GM19467 (cell line): Measurements from ENCODE around the gene SZRD1.

ENCODE experiments used
- ATAC-seq: cut with Tn5 transposase; IDR thresholded peaks from one replicate; pipeline ENCODE4 v1.9.1; 2021; ENCODE audit warnings: mild to moderate bottlenecking, moderate library complexity; ENCODE audit not compliant: unreplicated experiment

SZRD1 gene

GRCh38 chr1:16367258-16367967, 371 bp downstream of the SZRD1 start:
- ATAC-seq, result peak; percentile 44

- ATAC-seq, result no peak
Observed at GRCh38 chr1:16367968-16368890, 1.2 kb downstream of the SZRD1 start.

GRCh38 chr1:16369821-16370220, 2.8 kb downstream of the SZRD1 start:
- no peak for ATAC-seq

GRCh38 chr1:16371725-16372124, 4.7 kb downstream of the SZRD1 start:
- ATAC-seq, result no peak

- ATAC-seq, result no peak
Observed at GRCh38 chr1:16372535-16373285, 5.7 kb downstream of the SZRD1 start.

DNA sequence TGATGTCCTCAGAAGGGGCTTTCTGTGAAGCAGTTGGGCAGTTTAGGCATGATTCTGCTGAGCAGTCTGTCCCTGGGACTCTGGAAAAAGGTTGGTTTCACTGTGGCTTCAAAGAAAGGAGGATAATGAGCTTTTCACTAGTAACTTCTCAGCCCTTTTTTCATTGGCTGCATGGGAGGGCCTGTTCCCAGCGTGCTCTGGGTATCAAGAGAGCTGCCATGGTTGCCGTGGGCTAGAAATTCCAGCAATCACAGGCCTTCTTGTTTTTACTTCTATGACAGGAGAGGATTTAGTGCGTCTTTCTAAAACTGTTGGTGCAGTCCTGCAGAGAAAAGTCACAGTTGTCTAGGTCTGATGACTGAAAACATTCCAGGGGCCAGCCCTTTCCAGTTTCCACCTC, 7.2 kb downstream of the SZRD1 start:
- no peak for ATAC-seq

DNA sequence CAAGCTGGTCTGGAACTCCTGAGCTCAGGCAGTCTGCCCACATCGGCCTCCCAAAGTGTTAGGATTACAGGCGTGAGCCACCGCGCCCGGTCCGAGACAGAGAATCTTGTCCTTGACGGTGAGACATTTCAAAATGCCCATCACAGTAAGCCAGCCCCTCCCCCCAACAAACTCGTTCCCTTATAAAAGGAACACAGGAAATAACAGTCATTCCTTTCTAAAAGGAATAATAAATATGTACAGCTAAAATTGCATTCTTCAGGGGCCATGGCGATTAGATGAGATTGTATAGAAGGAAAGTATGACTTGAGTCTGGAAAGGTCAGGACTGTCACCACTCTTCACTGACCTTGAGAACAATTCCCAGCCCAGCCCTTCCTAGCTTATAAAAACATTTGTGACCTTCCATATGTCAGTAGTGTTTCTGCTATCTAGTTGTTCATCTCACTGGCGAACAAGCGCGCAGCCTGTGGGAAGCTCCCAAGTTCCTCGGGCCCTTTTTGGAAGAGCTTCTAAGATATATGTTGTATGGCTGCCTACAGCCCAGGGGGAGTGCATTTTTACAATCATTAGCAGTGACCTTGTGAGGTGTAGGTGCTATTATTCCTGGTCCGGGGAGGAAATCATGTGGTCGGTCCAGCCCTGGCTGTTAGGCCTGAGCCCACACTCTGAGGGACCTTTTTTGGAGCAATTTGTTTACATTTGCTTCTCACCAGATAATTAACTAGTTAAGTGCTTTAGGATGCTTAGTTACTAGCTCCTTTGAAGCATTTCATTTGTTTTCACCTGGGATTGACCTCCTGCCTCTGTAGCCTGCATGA, 8.7 kb downstream of the SZRD1 start:
- no peak for ATAC-seq

DNA sequence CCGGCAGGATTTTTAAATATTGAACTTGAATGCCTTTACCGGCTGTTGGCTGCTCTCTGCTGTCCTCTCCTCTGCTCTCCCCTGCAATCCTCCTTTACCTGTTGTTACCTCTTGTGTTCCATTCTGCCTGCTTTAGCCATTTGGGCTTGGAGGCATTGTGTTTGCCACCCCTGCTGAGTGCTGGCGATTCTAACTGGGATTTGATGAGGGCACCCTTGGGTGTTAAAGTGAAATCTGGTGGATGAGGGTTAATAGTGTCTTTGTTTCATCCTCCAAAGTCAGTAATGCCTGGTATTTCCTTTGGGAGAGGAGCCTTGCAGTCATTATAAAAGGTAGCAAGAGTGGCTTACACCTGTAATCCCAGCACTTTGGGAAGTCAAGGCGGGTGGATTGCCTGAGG, 9.9 kb downstream of the SZRD1 start:
- ATAC-seq, result no peak

DNA sequence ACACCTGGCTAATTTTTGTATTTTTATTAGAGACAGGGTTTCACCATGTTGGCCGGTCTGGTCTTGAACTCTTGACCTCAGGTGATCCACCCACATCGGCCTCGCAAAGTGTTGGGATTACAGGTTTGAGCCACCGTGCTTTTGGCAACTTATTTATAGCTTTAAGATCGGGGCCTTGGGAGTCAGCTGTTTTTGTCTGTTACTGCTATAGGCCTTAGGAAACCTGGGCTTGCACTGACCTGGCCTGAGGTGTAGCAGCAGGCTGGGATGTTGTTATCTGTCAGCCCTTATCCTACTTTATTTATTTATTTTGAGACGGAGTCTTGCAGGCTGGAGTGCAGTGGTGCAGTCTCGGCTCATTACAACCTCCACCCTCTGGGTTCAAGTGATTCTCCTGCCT, 11.4 kb downstream of the SZRD1 start:
- no peak for ATAC-seq

GRCh38 chr1:16380868-16381267, 13.8 kb downstream of the SZRD1 start:
- no peak for ATAC-seq

DNA sequence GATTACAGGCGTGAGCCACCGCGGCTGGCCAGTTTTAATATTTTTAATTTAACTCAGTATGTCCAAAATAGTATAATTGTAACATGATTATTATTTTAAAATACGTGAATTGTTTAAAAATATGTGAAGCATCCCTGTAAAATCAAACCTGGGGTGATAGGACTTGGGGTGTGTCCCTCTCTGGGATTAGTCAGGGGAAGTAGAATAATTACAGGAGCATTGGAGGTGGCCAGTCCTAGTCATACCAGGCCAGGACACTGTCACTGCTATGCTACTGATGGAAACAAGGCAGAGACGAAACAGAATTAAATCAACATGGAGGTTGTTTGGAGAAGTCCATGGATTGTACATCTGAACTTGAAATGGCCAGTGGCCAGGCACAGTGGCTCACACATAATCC, 16.8 kb downstream of the SZRD1 start:
- ATAC-seq, result no peak

DNA sequence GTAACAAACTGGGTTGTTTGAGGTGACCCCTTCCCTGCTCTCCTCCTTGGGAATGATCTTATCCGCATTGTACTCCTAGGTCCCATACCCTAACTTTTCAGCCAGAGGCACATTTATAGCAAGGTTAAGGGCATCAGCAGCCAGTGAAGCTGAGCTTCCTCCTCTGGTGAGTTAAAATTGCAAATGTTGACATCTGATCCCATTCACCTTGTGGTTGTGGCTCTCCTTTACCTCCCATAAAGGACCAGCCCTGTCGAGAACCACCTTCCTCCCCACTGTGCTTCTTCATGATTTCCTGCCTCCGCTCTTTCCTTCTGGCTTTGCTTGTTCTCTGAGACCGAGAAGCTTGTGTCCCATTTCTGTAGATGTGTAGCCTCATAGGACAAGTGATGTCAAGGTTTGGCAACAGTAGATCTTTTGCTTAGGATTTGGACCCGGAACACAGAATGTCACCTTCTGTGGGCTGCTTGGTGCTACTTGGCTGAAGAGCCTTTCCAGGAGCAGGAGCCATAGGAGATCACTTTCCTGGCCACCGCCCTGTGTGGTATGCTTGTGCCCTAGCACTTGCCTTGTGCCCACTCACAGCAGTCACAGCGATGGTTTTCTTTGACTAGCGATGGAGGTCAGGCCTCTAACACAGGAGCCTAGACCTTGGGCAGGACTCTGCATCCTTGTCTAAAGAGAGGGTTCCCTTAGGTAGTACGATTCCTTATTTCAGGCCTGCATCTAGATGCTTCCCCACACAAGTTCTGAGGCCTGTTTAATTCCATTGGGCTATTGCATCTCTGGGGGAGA, 18.8 kb downstream of the SZRD1 start:
- ATAC-seq, result no peak

DNA sequence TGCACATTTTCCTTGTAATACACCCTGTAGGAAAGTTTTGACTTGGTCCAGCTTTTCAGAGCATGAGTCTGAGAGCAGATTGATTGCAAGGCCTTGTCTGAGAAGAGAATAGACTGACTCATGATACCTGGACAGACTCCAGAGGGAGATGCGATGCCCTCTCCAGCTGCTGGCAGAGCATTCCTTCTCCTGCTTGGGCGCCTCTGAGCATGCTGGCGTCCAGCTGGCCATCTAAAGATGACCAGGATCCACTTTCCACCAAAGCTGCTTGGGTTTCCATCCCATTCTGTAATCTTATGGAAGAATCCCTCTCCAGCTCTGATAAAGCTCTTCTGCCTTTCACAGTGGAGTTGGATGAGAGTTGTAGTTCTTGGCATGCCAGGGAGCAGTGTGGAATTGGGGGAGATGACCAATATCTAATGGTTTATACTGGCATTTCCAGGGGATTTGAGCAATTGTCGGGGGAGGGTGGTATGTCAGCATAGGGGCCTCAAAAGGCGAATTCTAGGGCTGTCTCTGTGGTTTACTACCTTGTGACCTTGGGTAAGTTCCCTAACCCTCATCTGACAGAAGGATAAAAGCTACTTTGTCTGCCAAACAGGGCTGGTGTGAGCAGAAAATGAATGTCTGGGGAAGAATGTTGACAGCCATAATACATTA, 19.5 kb downstream of the SZRD1 start:
- no peak for ATAC-seq

GRCh38 chr1:16387201-16388188, 20.5 kb downstream of the SZRD1 start:
- no peak for ATAC-seq

GRCh38 chr1:16391411-16391810, 24.4 kb downstream of the SZRD1 start:
- no peak for ATAC-seq

GRCh38 chr1:16392740-16393569, 25.9 kb downstream of the SZRD1 start:
- ATAC-seq, result no peak
